ENCODE data around the gene PUM1.

Gene PUM1

GRCh38 chr1:30968220-30968971, 97.1 kb downstream of the PUM1 start:
- TF ChIP-seq TAF1 (IDR thresholded peaks at IDR 0.05; ENCODE audit: borderline replicate concordance, insufficient read depth, low read length) (no peak), SIN3A (IDR thresholded peaks at IDR 0.05; ENCODE audit: borderline replicate concordance, insufficient read depth, low read length) (no peak), FOXP2 (optimal IDR thresholded peaks at IDR 0.05; ENCODE audit: borderline replicate concordance, extremely low read depth, extremely low read length, insufficient read depth) (no peak), REST (IDR thresholded peaks at IDR 0.05; ENCODE audit: insufficient read depth in 1 of 2, low read depth in 2 of 2, low read length in 2 of 2) (no peak), POLR2AphosphoS5 (IDR thresholded peaks at IDR 0.05; ENCODE audit: low read depth, low read length) (no peak)

DNA sequence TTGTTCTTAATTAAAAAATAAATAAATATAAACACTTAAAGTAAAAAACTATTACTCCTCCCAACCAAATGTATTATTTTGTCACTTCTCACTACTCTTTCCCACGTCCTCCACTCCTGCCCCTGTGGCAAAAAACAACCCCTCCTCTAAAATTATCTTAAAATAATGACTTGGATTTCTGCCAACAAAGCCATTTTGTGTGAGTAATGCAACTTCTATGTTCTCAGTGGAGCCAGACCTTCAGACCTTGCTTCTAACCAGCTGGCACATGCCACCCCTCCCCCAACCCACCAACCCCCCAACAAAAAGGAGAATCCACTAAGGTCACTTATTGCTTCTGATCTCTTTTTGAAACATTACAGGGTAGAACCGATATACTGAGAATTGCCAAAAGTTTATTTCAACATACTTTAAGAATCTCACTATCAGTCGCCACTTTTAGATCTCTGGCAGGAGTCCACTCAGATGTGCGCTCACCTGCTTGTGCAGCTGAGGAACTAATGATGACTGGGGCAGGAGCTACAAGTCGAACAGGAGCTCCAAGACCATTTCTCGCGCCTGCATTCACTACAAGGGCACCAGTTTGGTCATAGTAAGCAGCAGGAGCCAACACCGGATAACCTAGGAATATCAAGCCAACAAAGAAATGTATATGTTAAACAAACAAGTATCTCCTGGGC, 98.7 kb downstream of the PUM1 start:
- TF ChIP-seq POLR2AphosphoS5 (IDR thresholded peaks at IDR 0.05; ENCODE audit: low read depth, low read length) (no peak), REST (IDR thresholded peaks at IDR 0.05; ENCODE audit: insufficient read depth in 1 of 2, low read depth in 2 of 2, low read length in 2 of 2) (no peak), FOXP2 (optimal IDR thresholded peaks at IDR 0.05; ENCODE audit: borderline replicate concordance, extremely low read depth, extremely low read length, insufficient read depth) (no peak)

- no peak for TF ChIP-seq SIN3A (IDR thresholded peaks at IDR 0.05; ENCODE audit: borderline replicate concordance, insufficient read depth, low read length)
- TF ChIP-seq POLR2AphosphoS5 (IDR thresholded peaks at IDR 0.05; ENCODE audit: low read depth, low read length), result no peak
- TF ChIP-seq TAF1 (IDR thresholded peaks at IDR 0.05; ENCODE audit: borderline replicate concordance, insufficient read depth, low read length), result no peak
- no peak for TF ChIP-seq REST (IDR thresholded peaks at IDR 0.05; ENCODE audit: insufficient read depth in 1 of 2, low read depth in 2 of 2, low read length in 2 of 2)
- no peak for TF ChIP-seq FOXP2 (optimal IDR thresholded peaks at IDR 0.05; ENCODE audit: borderline replicate concordance, extremely low read depth, extremely low read length, insufficient read depth)
These were observed 99.5 kb downstream of the PUM1 start for GRCh38 chr1:30965924-30966599.

GRCh38 chr1:30964706-30965105, 100.8 kb downstream of the PUM1 start:
- no peak for TF ChIP-seq POLR2AphosphoS5 (IDR thresholded peaks at IDR 0.05; ENCODE audit: low read depth, low read length)

- TF ChIP-seq SIN3A (IDR thresholded peaks at IDR 0.05; ENCODE audit: borderline replicate concordance, insufficient read depth, low read length), result no peak
- no peak for TF ChIP-seq TAF1 (IDR thresholded peaks at IDR 0.05; ENCODE audit: borderline replicate concordance, insufficient read depth, low read length)
- no peak for TF ChIP-seq FOXP2 (optimal IDR thresholded peaks at IDR 0.05; ENCODE audit: borderline replicate concordance, extremely low read depth, extremely low read length, insufficient read depth)
These were observed 102.7 kb downstream of the PUM1 start for GRCh38 chr1:30962609-30963508.

Data from PFSK-1 (cell line).